Measurements from ENCODE around the gene WDR46.
"Not testable (repeated sequence)": the region's sequence is repeated elsewhere in the genome, so short reads cannot be mapped to it uniquely, and the experiment has no call there.

Gene WDR46

GRCh38 chr6:33286946-33287914 lies 1.8 kb downstream of the WDR46 start:
- no peak for DNase-seq

- not testable (repeated sequence) for DNase-seq
Measured at GRCh38 chr6:33285214-33285613, 3.8 kb downstream of the WDR46 start.

GRCh38 chr6:33280539-33280938 lies 8.5 kb downstream of the WDR46 start:
- DNase-seq, result no peak

GRCh38 chr6:33279971-33280511 lies 9.0 kb downstream of the WDR46 start:
- DNase-seq, result peak; percentile 34

- no peak for DNase-seq
Measured at GRCh38 chr6:33279257-33279695, 9.8 kb downstream of the WDR46 start.

GRCh38 chr6:33278810-33279209 lies 10.2 kb downstream of the WDR46 start:
- no peak for DNase-seq

GRCh38 chr6:33278392-33278741 lies 10.7 kb downstream of the WDR46 start:
- no peak for DNase-seq

- DNase-seq, result no peak
Measured at GRCh38 chr6:33277663-33278391, 11.2 kb downstream of the WDR46 start.

GRCh38 chr6:33276864-33277662 lies 12.0 kb downstream of the WDR46 start, which contains the start of gene B3GALT4:
Gene B3GALT4 (plus strand): TSS chr6:33277123. CDS start chr6:33277420, 297 bp downstream.
- peak; percentile 46 for DNase-seq

GRCh38 chr6:33276581-33276863 lies 12.5 kb downstream of the WDR46 start:
- DNase-seq, result no peak

- DNase-seq, result not testable (repeated sequence)
Measured at GRCh38 chr6:33275795-33276580, 13.1 kb downstream of the WDR46 start.

- no peak for DNase-seq
Measured at GRCh38 chr6:33273924-33274902, 14.8 kb downstream of the WDR46 start.

- DNase-seq, result no peak
Measured at GRCh38 chr6:33273129-33273923, 15.7 kb downstream of the WDR46 start.

GRCh38 chr6:33272275-33273128 lies 16.5 kb downstream of the WDR46 start:
- DNase-seq, result no peak

GRCh38 chr6:33271468-33272274 lies 17.4 kb downstream of the WDR46 start, which contains the start of the genes RPS18 and VPS52:
Gene RPS18 (plus strand): TSS chr6:33272075. CDS start chr6:33272120, 45 bp downstream.
Gene VPS52 (minus strand): TSS chr6:33271876. CDS start chr6:33271675, 201 bp downstream.
- DNase-seq, result peak; percentile 96

- peak; percentile 53 for DNase-seq
Measured at GRCh38 chr6:33271117-33271467, 17.9 kb downstream of the WDR46 start.

GRCh38 chr6:33264015-33264414 lies 25.0 kb downstream of the WDR46 start:
- DNase-seq, result no peak

- DNase-seq, result not testable (repeated sequence)
Measured at GRCh38 chr6:33262490-33262889, 26.5 kb downstream of the WDR46 start.

Measured in kidney glomerular epithelial cell (primary cell).